A549 (cell line): ENCODE data around the gene ACOT4. TPM values are rescaled to one million over a fixed set of nuclear protein-coding genes. Genes with fewer than 3 reads are reported as not detected.

Experiments
- ATAC-seq, 2 experiments: fragments of 200-7000 bp in 1 of 2; fragments of >200 bp in 1 of 2; cut with Nextera tagmentation in 1 of 2; cut with Tn5 transposase in 1 of 2; 3 replicates each; pipeline versions ENCODE4 v1.8.0 to v1.9.1; 2018 to 2020; ENCODE audit warnings: mild to moderate bottlenecking in 1 of 2, moderate library complexity in 1 of 2
- CTCF ChIA-PET: fragments of 300-600 bp; sonication (Branson Sonifier 250); formaldehyde crosslinking; extraction: SDS; loops from one replicate; lab custom pipeline; 2021; ENCODE audit warnings: antibody characterized with exemption, inconsistent platforms; lab: Yijun Ruan, JAX
- POLR2A ChIA-PET: fragments of 350-600 bp; formaldehyde crosslinking; extraction: SDS; loops from one replicate; lab custom pipeline; 2021; ENCODE audit warnings: antibody characterized with exemption, inconsistent platforms; lab: Yijun Ruan, JAX
- DNase-seq, 2 experiments: peaks; one replicate each; pipeline versions ENCODE4 v3.0.0 to v3.0.0-alpha.2; 2011 to 2016; ENCODE audit warnings: low read depth in 1 of 2, low spot score in 1 of 2
- FAIRE-seq: peaks from 2 replicates; lab custom pipeline; 2011; peaks lifted over from hg19 to GRCh38; lab: Jason Lieb, UNC
- H3K27ac ChIP-seq, 2 experiments: fragments of >200 bp; sonication (Bioruptor Twin); formaldehyde crosslinking; 3 replicates each; pipeline ENCODE4 v1.5.1; 2016 to 2017
- H3K4me1 ChIP-seq: fragments of >200 bp; sonication (Bioruptor Twin); formaldehyde crosslinking; 3 replicates; pipeline ENCODE4 v1.6.1; 2016
- H3K4me2 ChIP-seq: fragments of >200 bp; sonication (Bioruptor Twin); formaldehyde crosslinking; 3 replicates; pipeline ENCODE4 v1.6.1; 2016
- H3K4me3 ChIP-seq: fragments of >200 bp; sonication (Bioruptor Twin); formaldehyde crosslinking; 3 replicates; pipeline ENCODE4 v1.5.1; 2016
- H3K9me3 ChIP-seq: fragments of >200 bp; sonication (Bioruptor Twin); formaldehyde crosslinking; 3 replicates; pipeline ENCODE4 v1.6.1; 2016
- ATOH8 ChIP-seq: fragments of 250-450 bp; sonication (Bioruptor Pico); IDR thresholded peaks from 2 replicates; pipeline ENCODE4 v1.5.0; 2020; ENCODE audit warnings: low read depth, mild to moderate bottlenecking, moderate library complexity
- BCL3 ChIP-seq: fragments of >200 bp; sonication (Bioruptor Twin); formaldehyde crosslinking; IDR thresholded peaks from 3 replicates; pipeline ENCODE4 v1.6.1; 2016
- CBX2 ChIP-seq: fragments of 200-600 bp; sonication (generic); IDR thresholded peaks from 2 replicates; pipeline ENCODE4 v1.6.1; 2016; ENCODE audit warnings: low read depth, mild to moderate bottlenecking, borderline replicate concordance
- CHD2 ChIP-seq: fragments of 150-350 bp; IDR thresholded peaks from 2 replicates; pipeline ENCODE4 v1.6.1; 2014; ENCODE audit warnings: low read length; ENCODE audit not compliant: partially characterized antibody
- EHF ChIP-seq: fragments of 250-450 bp; sonication (Bioruptor Pico); IDR thresholded peaks from 2 replicates; pipeline ENCODE4 v1.5.0; 2020; ENCODE audit warnings: mild to moderate bottlenecking
- FOSB ChIP-seq: fragments of 250-450 bp; sonication (Bioruptor Pico); IDR thresholded peaks from 2 replicates; pipeline ENCODE4 v1.5.0; 2020; ENCODE audit warnings: mild to moderate bottlenecking, moderate library complexity
- GATA3 ChIP-seq: IDR thresholded peaks from 2 replicates; pipeline ENCODE4 v1.6.1; 2012; ENCODE audit warnings: borderline replicate concordance
- HOXB13 ChIP-seq: fragments of 250-450 bp; sonication (Bioruptor Pico); IDR thresholded peaks from 2 replicates; pipeline ENCODE4 v1.5.0; 2020; ENCODE audit warnings: low read depth, mild to moderate bottlenecking, moderate library complexity
- JUN ChIP-seq, 2 experiments: fragments of >200 bp; sonication (Bioruptor Twin); formaldehyde crosslinking; IDR thresholded peaks; 2 replicates in 1 of 2; 3 replicates in 1 of 2; pipeline ENCODE4 v1.6.1; 2016 to 2017
- JUNB ChIP-seq: fragments of >200 bp; sonication (Bioruptor Twin); formaldehyde crosslinking; IDR thresholded peaks from 2 replicates; pipeline ENCODE4 v1.6.1; 2016
- KDM5A ChIP-seq: fragments of 200-600 bp; sonication (generic); IDR thresholded peaks from 2 replicates; pipeline ENCODE4 v1.6.1; 2016; ENCODE audit warnings: antibody characterized with exemption, mild to moderate bottlenecking
- MAZ ChIP-seq: fragments of 150-350 bp; IDR thresholded peaks from 2 replicates; pipeline ENCODE4 v1.6.1; 2014; ENCODE audit warnings: antibody characterized with exemption, low read depth, low read length, borderline replicate concordance
- NFE2L2 ChIP-seq: fragments of 150-350 bp; conservative IDR thresholded peaks from 2 replicates; pipeline ENCODE4 v1.6.1; 2014; ENCODE audit warnings: low read length
- NR3C1 ChIP-seq: fragments of >200 bp; sonication (Bioruptor Twin); formaldehyde crosslinking; IDR thresholded peaks from 3 replicates; pipeline ENCODE4 v1.6.1; 2017
- POLR2A ChIP-seq: IDR thresholded peaks from 2 replicates; pipeline ENCODE4 v1.6.1; 2012; ENCODE audit warnings: mild to moderate bottlenecking, low read length
- POLR2AphosphoS2 ChIP-seq: conservative IDR thresholded peaks from 2 replicates; pipeline ENCODE4 v1.6.1; 2012; ENCODE audit warnings: low read length, improper control_type of control experiment, inconsistent platforms
- RAD21 ChIP-seq, 2 experiments: fragments of >200 bp in 1 of 2; sonication (Bioruptor Twin) in 1 of 2; formaldehyde crosslinking in 1 of 2; IDR thresholded peaks in 1 of 2; conservative IDR thresholded peaks in 1 of 2; 2 replicates in 1 of 2; 3 replicates in 1 of 2; pipeline ENCODE4 v1.6.1; 2012 to 2018; ENCODE audit warnings: inconsistent platforms in 1 of 2
- RARB ChIP-seq: fragments of 250-450 bp; sonication (Bioruptor Pico); IDR thresholded peaks from 2 replicates; pipeline ENCODE4 v1.8.0; 2021; ENCODE audit warnings: mild to moderate bottlenecking, moderate library complexity
- RNF2 ChIP-seq: fragments of 200-600 bp; sonication (generic); IDR thresholded peaks from 2 replicates; pipeline ENCODE4 v1.6.1; 2016; ENCODE audit warnings: low read depth, mild to moderate bottlenecking, antibody characterized with exemption, moderate library complexity, borderline replicate concordance
- SMC3 ChIP-seq: fragments of >200 bp; sonication (Bioruptor Twin); formaldehyde crosslinking; IDR thresholded peaks from 3 replicates; pipeline ENCODE4 v1.6.1; 2018; ENCODE audit warnings: inconsistent platforms
- TP53 ChIP-seq: fragments of 250-450 bp; sonication (Bioruptor Pico); IDR thresholded peaks from 2 replicates; pipeline ENCODE4 v1.5.0; 2021; ENCODE audit warnings: mild to moderate bottlenecking, moderate library complexity
- ZSCAN20 ChIP-seq: fragments of 250-450 bp; sonication (Bioruptor Pico); IDR thresholded peaks from 2 replicates; pipeline ENCODE4 v1.8.0; 2022; ENCODE audit warnings: mild to moderate bottlenecking, moderate library complexity
- WGBS: methylation state at CpG from one replicate; pipeline ENCODE4 v1.1.6; 2017; ENCODE audit errors: missing lambda C conversion rate; 5-methylcytosine and 5-hydroxymethylcytosine counted together
- polyA plus RNA-seq, 4 experiments: library from polyadenylated mRNA; depleted of rRNA in 3 of 4; stranded (reverse); fragments of >200 nt; fragmentation: RNase III in 1 of 4; extraction: RNeasy Plus Mini Kit Qiagen cat#74134 plus additional on column Dnase treatment in 1 of 4; gene quantifications; 2 replicates in 3 of 4; 3 replicates in 1 of 4; pipeline ENCODE4 v1.2.3, GENCODE V29; 2011 to 2017

Gene ACOT4
- polyA plus RNA-seq, 2 of the 4 experiments (the other 2 are of a cell fraction), result 1.6 to 2.7 TPM

- TF ChIP-seq JUNB, result no peak
- no peak for TF ChIP-seq GATA3
- TF ChIP-seq CHD2, result no peak
- TF ChIP-seq KDM5A, result 0 out of 2 replicates have a peak, but pooled peaks have one; percentile 25
- TF ChIP-seq MAZ, result 0 out of 2 replicates have a peak, but pooled peaks have one; percentile 19
- peak; percentile 83; the same call in 2 of the 3 replicates for TF ChIP-seq BCL3
- no peak for TF ChIP-seq SMC3
- TF ChIP-seq EHF (CRISPR knock-in tag), result no peak
- no peak for TF ChIP-seq NFE2L2
- no peak for TF ChIP-seq RAD21 (conservative IDR thresholded peaks at IDR 0.05 in 1 of 2, IDR thresholded peaks at IDR 0.05 in 1 of 2)
Measured at GRCh38 chr14:73644531-73645247, 53.0 kb downstream of the ACOT4 start, which contains the start of gene DNAL1 (continued).

- WGBS, result 2% methylated on average over 7 of the region's 7 CpGs
- no peak for TF ChIP-seq RARB
- TF ChIP-seq TP53, result no peak
- TF ChIP-seq CBX2, result no peak
- no peak for TF ChIP-seq HOXB13 (CRISPR knock-in tag)
- no peak for TF ChIP-seq JUN (IDR thresholded peaks at IDR 0.05)
- TF ChIP-seq ZSCAN20 (CRISPR knock-in tag), result no peak
- no peak for TF ChIP-seq NR3C1
- TF ChIP-seq FOSB (CRISPR knock-in tag), result no peak
- no peak for TF ChIP-seq ATOH8 (CRISPR knock-in tag)
- no peak for TF ChIP-seq RNF2
- TF ChIP-seq NFE2L2, result no peak
- TF ChIP-seq CHD2, result no peak
- TF ChIP-seq POLR2A, result no peak
- no peak for TF ChIP-seq POLR2AphosphoS2
- H3K9me3 ChIP-seq, result no peaks in the 10 kb centered on the region
- ATAC-seq (peak in 1 of 2 experiments; percentile 4; a peak in 1 of 6 replicates), DNase-seq (no peak), FAIRE-seq (no peak)
- peaks cover 9% of the 10 kb centered on the region for H3K4me1 ChIP-seq
- H3K4me2 ChIP-seq, result peak overlapping the region; percentile 76
- ChIA-PET CTCF (interaction anchor here (1.3 to 4.2 kb wide), 5 partner anchors 11 to 113 kb away, joined by 3 to 30 read pairs (median 4); no protein-coding TSS in a partner anchor), POLR2A (interaction anchor here (0.8 to 1.7 kb wide), 2 partner anchors 76 to 155 kb away, joined by 3 to 5 read pairs; partner anchors contain the start of genes ACOT2 and RIOX1)
- H3K27ac ChIP-seq, result peak overlapping the region; percentile 81 to 83
- H3K4me3 ChIP-seq, result peak overlapping the region; percentile 70
Measured at GRCh38 chr14:73645248-73645610, 53.6 kb downstream of the ACOT4 start.

Other genes starting within 250 kb of the ACOT4 start
- gene NUMB, start 133.3 kb upstream of the ACOT4 start, polyA plus RNA-seq (2011; rRNA removed), result 134 and 151 TPM in 2 replicates
- gene NUMB, start 133.3 kb upstream of the ACOT4 start, polyA plus RNA-seq (2017; fragmentation: RNase III; extraction: RNeasy Plus Mini Kit Qiagen cat#74134 plus additional on column Dnase treatment), result 34.6 to 41.2 TPM (median 40.8 TPM) in 3 replicates
- 11.4 and 11.9 TPM in 2 replicates for gene RIOX1, start 100.9 kb upstream of the ACOT4 start, polyA plus RNA-seq (2011; rRNA removed)
- 16.5 to 17.5 TPM (median 17.1 TPM) in 3 replicates for gene RIOX1, start 100.9 kb upstream of the ACOT4 start, polyA plus RNA-seq (2017; fragmentation: RNase III; extraction: RNeasy Plus Mini Kit Qiagen cat#74134 plus additional on column Dnase treatment)
- gene ACOT1, start 54.7 kb upstream of the ACOT4 start, polyA plus RNA-seq (2011; rRNA removed), result 7.7 and 9.0 TPM in 2 replicates
- 5.3 to 8.0 TPM (median 7.5 TPM) in 3 replicates for gene ACOT1, start 54.7 kb upstream of the ACOT4 start, polyA plus RNA-seq (2017; fragmentation: RNase III; extraction: RNeasy Plus Mini Kit Qiagen cat#74134 plus additional on column Dnase treatment)
- gene HEATR4, start 32.9 kb upstream of the ACOT4 start, polyA plus RNA-seq (2011; rRNA removed), result 0.06 and 0.15 TPM in 2 replicates
- gene HEATR4, start 32.9 kb upstream of the ACOT4 start, polyA plus RNA-seq (2017; fragmentation: RNase III; extraction: RNeasy Plus Mini Kit Qiagen cat#74134 plus additional on column Dnase treatment), result 0.09 TPM in 1 of 3 replicates, not detected in the others
- 59.5 and 61.6 TPM in 2 replicates for gene ACOT2, start 22.7 kb upstream of the ACOT4 start, polyA plus RNA-seq (2011; rRNA removed)
- gene ACOT2, start 22.7 kb upstream of the ACOT4 start, polyA plus RNA-seq (2017; fragmentation: RNase III; extraction: RNeasy Plus Mini Kit Qiagen cat#74134 plus additional on column Dnase treatment), result 59.6 to 64.8 TPM (median 64.6 TPM) in 3 replicates
- not detected in 2 replicates for gene ACOT6, start 20.6 kb downstream of the ACOT4 start, polyA plus RNA-seq (2011; rRNA removed)
- not detected in 3 replicates for gene ACOT6, start 20.6 kb downstream of the ACOT4 start, polyA plus RNA-seq (2017; fragmentation: RNase III; extraction: RNeasy Plus Mini Kit Qiagen cat#74134 plus additional on column Dnase treatment)
- gene DNAL1, start 53.1 kb downstream of the ACOT4 start, polyA plus RNA-seq (2011; rRNA removed), result 9.2 and 16.3 TPM in 2 replicates
- gene DNAL1, start 53.1 kb downstream of the ACOT4 start, polyA plus RNA-seq (2017; fragmentation: RNase III; extraction: RNeasy Plus Mini Kit Qiagen cat#74134 plus additional on column Dnase treatment), result 7.8 to 8.3 TPM (median 8.3 TPM) in 3 replicates
- 20.8 and 21.2 TPM in 2 replicates for gene PNMA1, start 122.5 kb downstream of the ACOT4 start, polyA plus RNA-seq (2011; rRNA removed)
- gene PNMA1, start 122.5 kb downstream of the ACOT4 start, polyA plus RNA-seq (2017; fragmentation: RNase III; extraction: RNeasy Plus Mini Kit Qiagen cat#74134 plus additional on column Dnase treatment), result 43.4 to 49.8 TPM (median 47.3 TPM) in 3 replicates